NCI-H2227 (cell line): Measurements from ENCODE around the gene PCDHGC4.
A peak's percentile ranks its signal among the peaks of the same experiment; 100 is the strongest.

Experiments
- DNase-seq: peaks from one replicate; lab custom pipeline; 2025; ENCODE audit not compliant: unreplicated experiment; lab: John Stamatoyannopoulos, UW

PCDHGC4 gene

GRCh38 chr5:141490271-141490670, 5.4 kb downstream of the PCDHGC4 start:
- no peak for DNase-seq

- no peak for DNase-seq
Observed at GRCh38 chr5:141490771-141491170, 5.9 kb downstream of the PCDHGC4 start.

- no peak for DNase-seq
Observed at GRCh38 chr5:141491323-141492167, 6.7 kb downstream of the PCDHGC4 start.

GRCh38 chr5:141492168-141492885, 7.5 kb downstream of the PCDHGC4 start:
- DNase-seq: no peak

- DNase-seq: no peak
Observed at GRCh38 chr5:141493500-141494422, 8.9 kb downstream of the PCDHGC4 start.

GRCh38 chr5:141494761-141495452, 10.1 kb downstream of the PCDHGC4 start:
- peak; percentile 58 for DNase-seq

GRCh38 chr5:141495453-141495811, 10.6 kb downstream of the PCDHGC4 start:
- no peak for DNase-seq

GRCh38 chr5:141496038-141496437, 11.2 kb downstream of the PCDHGC4 start:
- DNase-seq: no peak

GRCh38 chr5:141501761-141502160, 16.9 kb downstream of the PCDHGC4 start:
- peak; percentile 2 for DNase-seq

GRCh38 chr5:141503681-141504080, 18.9 kb downstream of the PCDHGC4 start:
- no peak for DNase-seq

- no peak for DNase-seq
Observed at GRCh38 chr5:141504216-141504615, 19.4 kb downstream of the PCDHGC4 start.

GRCh38 chr5:141506381-141507155, 21.7 kb downstream of the PCDHGC4 start:
- DNase-seq: no peak

GRCh38 chr5:141507387-141508091, 22.7 kb downstream of the PCDHGC4 start:
- no peak for DNase-seq

- no peak for DNase-seq
Observed at GRCh38 chr5:141508440-141508797, 23.6 kb downstream of the PCDHGC4 start.

- DNase-seq: peak; percentile 61
Observed at GRCh38 chr5:141508798-141509611, 24.2 kb downstream of the PCDHGC4 start.

- DNase-seq: no peak
Observed at GRCh38 chr5:141510160-141510559, 25.3 kb downstream of the PCDHGC4 start.

GRCh38 chr5:141510850-141511601, 26.2 kb downstream of the PCDHGC4 start:
- DNase-seq: no peak
